Islet of Langerhans (tissue), 1 donor: ENCODE measurements around the gene BASP1.

Experiments used
- FAIRE-seq: peaks from one replicate; lab custom pipeline; 2011; peaks lifted over from hg19 to GRCh38; lab: Jason Lieb, UNC

The BASP1 gene

GRCh38 chr5:17217493-17218352 is at the start of gene BASP1:
Gene BASP1 (plus strand): TSS chr5:17217631. CDS start chr5:17275217, 57,586 bp downstream.
- FAIRE-seq: no peak

- no peak for FAIRE-seq
Observed at GRCh38 chr5:17169507-17169906, 47.9 kb upstream of the BASP1 start.

- FAIRE-seq: no peak
Observed at GRCh38 chr5:17172791-17173190, 44.6 kb upstream of the BASP1 start.

- no peak for FAIRE-seq
Observed at GRCh38 chr5:17174965-17175364, 42.5 kb upstream of the BASP1 start.

GRCh38 chr5:17177501-17178372 is 39.7 kb upstream of the BASP1 start:
- no peak for FAIRE-seq

GRCh38 chr5:17178373-17178675 is 39.1 kb upstream of the BASP1 start:
- no peak for FAIRE-seq

GRCh38 chr5:17180330-17180843 is 37.0 kb upstream of the BASP1 start:
- FAIRE-seq: no peak

- no peak for FAIRE-seq
Observed at GRCh38 chr5:17180864-17181723, 36.3 kb upstream of the BASP1 start.

- no peak for FAIRE-seq
Observed at GRCh38 chr5:17182494-17182893, 34.9 kb upstream of the BASP1 start.

GRCh38 chr5:17182981-17183380 is 34.5 kb upstream of the BASP1 start:
- no peak for FAIRE-seq

- no peak for FAIRE-seq
Observed at GRCh38 chr5:17183831-17184230, 33.6 kb upstream of the BASP1 start.

GRCh38 chr5:17184588-17184987 is 32.8 kb upstream of the BASP1 start:
- no peak for FAIRE-seq

- no peak for FAIRE-seq
Observed at GRCh38 chr5:17185349-17185748, 32.1 kb upstream of the BASP1 start.

- FAIRE-seq: no peak
Observed at GRCh38 chr5:17185773-17186172, 31.7 kb upstream of the BASP1 start.

- FAIRE-seq: no peak
Observed at GRCh38 chr5:17186256-17186655, 31.2 kb upstream of the BASP1 start.

GRCh38 chr5:17187011-17187785 is 30.2 kb upstream of the BASP1 start:
- FAIRE-seq: no peak

GRCh38 chr5:17187786-17188170 is 29.7 kb upstream of the BASP1 start:
- FAIRE-seq: no peak

GRCh38 chr5:17189381-17190036 is 27.9 kb upstream of the BASP1 start:
- FAIRE-seq: no peak

- FAIRE-seq: peak; percentile 76
Observed at GRCh38 chr5:17190242-17190778, 27.1 kb upstream of the BASP1 start.

- no peak for FAIRE-seq
Observed at GRCh38 chr5:17190799-17191391, 26.5 kb upstream of the BASP1 start.
